Activated T-helper 17 cell treated with anti-CD3 and anti-CD28 coated beads, Interleukin-2, amount 50 U/mL, for 72 hours (primary cell): ENCODE data around the gene DTNBP1. TPM values are rescaled to one million over a fixed set of nuclear protein-coding genes. Genes with fewer than 3 reads are reported as not detected.
A peak's percentile ranks its signal among the peaks of the same experiment; 100 is the strongest.

Experiments used
- ATAC-seq: fragments of 150-1000 bp; cut with Tn5 transposase; replicated peaks from 2 replicates; pipeline ENCODE4 v1.10.0; 2021; ENCODE audit warnings: mild to moderate bottlenecking, moderate library complexity
- H3K27ac Mint-ChIP-seq: one replicate; pipeline ENCODE4 v1.8.0; 2022; ENCODE audit warnings: mixed read lengths
- H3K27me3 Mint-ChIP-seq: one replicate; pipeline ENCODE4 v1.8.0; 2022; ENCODE audit warnings: mixed read lengths
- H3K36me3 Mint-ChIP-seq: one replicate; pipeline ENCODE4 v1.8.0; 2022; ENCODE audit warnings: low read depth, mild to moderate bottlenecking, mixed read lengths
- H3K4me1 Mint-ChIP-seq: one replicate; pipeline ENCODE4 v1.8.0; 2022; ENCODE audit warnings: mixed read lengths
- H3K4me3 Mint-ChIP-seq: one replicate; pipeline ENCODE4 v1.8.0; 2022; ENCODE audit warnings: mild to moderate bottlenecking, mixed read lengths
- H3K9me3 Mint-ChIP-seq: one replicate; pipeline ENCODE4 v1.8.0; 2022; ENCODE audit warnings: mixed read lengths
- total RNA-seq, 2 donors: library from RNA; stranded (reverse); gene quantifications; one replicate each; pipeline ENCODE4 v1.2.3, GENCODE V29; 2022

DTNBP1 gene
- total RNA-seq, 2 donors from 2014 or later: 13.8 to 24.8 TPM

DNA sequence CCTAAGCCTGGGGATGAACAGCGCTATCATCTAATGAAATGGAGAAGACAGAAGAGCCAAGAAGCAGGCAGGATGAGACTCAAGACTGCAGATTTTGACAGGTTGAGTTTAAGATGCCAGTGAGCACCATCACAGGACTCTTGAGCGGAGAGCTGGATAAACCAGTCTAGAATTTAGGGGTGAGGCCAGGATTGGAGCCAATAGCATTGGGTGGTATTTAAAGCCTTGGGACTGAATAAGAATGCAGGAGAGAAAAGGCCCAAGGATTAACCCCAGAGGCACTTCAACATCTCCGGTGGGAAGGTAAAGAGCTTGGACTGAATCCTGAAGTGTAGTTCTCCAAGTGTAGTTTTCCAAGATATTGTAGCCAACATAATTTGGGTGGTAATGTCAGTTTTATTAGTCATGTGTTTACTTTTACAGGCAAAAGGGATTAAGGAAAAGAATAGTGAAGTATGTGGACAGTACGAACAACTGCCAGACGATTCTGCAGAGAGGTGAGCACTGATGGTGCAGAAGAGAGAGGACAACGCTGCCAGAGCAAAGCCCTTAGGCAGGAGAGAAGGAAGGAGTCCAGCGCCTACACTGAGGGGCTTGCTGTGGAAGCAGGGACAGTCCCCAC, 85.2 kb downstream of the DTNBP1 start:
- H3K4me3 Mint-ChIP-seq: no peak overlapping the region
- no peak for ATAC-seq
- H3K27ac Mint-ChIP-seq: peak overlapping the region; percentile 15
- peaks cover 12% of the 10 kb centered on the region for H3K4me1 Mint-ChIP-seq
- peaks cover 4% of the 10 kb centered on the region for H3K36me3 Mint-ChIP-seq
- H3K9me3 Mint-ChIP-seq: no peaks in the 10 kb centered on the region
- no peaks in the 10 kb centered on the region for H3K27me3 Mint-ChIP-seq

DNA sequence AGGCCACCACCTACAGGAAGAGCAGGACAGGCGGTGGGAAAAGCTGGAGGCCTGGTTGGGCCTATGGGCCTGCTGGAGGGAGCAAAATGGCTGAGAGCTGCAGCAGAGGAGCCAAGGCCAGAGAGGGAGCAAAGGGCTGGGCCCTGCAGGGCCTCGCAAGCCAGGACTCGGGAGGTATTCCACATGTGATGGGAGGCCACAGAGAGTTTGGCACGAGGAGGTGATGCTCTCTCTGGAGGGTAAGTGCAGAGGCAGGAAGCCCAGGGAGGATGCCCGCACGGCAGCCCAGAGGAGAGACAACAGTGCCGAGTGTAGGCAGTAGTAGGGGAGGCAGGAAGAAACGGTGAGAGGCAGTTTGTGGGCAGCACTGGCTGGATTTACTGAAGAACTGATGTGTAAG, 85.7 kb downstream of the DTNBP1 start:
- no peak overlapping the region for H3K4me3 Mint-ChIP-seq
- no peaks in the 10 kb centered on the region for H3K9me3 Mint-ChIP-seq
- peaks cover 4% of the 10 kb centered on the region for H3K36me3 Mint-ChIP-seq
- peaks cover 12% of the 10 kb centered on the region for H3K4me1 Mint-ChIP-seq
- H3K27ac Mint-ChIP-seq: peak overlapping the region; percentile 15
- no peaks in the 10 kb centered on the region for H3K27me3 Mint-ChIP-seq
- ATAC-seq: no peak

DNA sequence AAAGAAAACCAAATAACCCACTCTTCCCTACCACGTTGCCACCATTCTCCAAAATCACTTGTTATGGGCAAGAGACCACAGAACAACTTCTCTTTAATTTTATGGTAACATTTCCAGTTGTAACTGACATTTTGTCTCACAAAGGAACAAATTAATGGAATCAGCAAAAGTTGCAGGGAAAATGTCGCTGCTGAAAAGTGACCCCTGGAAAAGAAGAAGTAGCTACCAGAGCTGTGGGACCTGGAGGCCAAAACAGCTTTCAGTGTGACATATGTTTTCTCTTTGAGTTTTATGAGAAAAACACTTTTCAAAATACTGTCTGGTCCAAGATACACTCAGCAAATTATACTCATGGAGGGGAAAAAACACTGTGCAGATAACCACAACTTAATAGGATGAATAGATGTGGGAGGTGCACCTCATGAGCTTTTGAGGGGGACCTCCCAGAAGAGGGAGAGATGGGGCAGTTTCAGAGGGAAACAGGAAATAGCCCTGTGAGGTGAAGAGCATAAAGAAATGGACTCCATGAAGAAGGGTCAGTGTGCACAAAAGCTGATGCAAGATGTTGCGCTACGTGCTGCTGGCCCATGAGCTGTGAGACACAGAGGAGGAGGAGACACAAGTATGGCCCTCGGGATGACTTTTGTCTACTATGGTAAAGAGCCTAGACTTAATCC, 87.3 kb downstream of the DTNBP1 start:
- Mint-ChIP-seq H3K36me3 (peaks cover 4% of the 10 kb centered on the region), H3K27ac (no peak overlapping the region), H3K9me3 (no peaks in the 10 kb centered on the region), H3K4me1 (peaks cover 12% of the 10 kb centered on the region), H3K4me3 (no peak overlapping the region), H3K27me3 (no peaks in the 10 kb centered on the region)
- ATAC-seq: no peak

DNA sequence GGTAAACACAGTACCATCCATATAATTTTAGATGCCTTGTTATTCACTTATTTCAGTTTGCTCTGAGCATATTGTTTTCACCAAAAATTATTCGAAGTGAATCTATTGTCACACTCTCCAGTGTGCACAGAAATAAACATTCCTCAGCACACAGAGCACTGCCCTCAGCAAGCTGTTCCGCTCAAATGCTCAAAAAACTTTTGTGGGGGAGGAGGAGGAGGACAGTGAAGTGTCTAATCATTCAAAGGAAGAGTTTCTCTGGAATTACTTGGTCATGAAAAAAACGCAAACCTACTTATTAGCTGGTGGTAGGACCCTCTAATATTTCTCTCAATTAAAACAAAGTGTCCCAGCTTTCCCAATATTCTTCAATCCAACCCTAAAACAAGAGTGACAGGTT, 88.3 kb downstream of the DTNBP1 start:
- no peaks in the 10 kb centered on the region for H3K9me3 Mint-ChIP-seq
- H3K4me3 Mint-ChIP-seq: no peak overlapping the region
- ATAC-seq: no peak
- H3K4me1 Mint-ChIP-seq: peaks cover 18% of the 10 kb centered on the region
- no peaks in the 10 kb centered on the region for H3K36me3 Mint-ChIP-seq
- no peaks in the 10 kb centered on the region for H3K27me3 Mint-ChIP-seq
- no peak overlapping the region for H3K27ac Mint-ChIP-seq

DNA sequence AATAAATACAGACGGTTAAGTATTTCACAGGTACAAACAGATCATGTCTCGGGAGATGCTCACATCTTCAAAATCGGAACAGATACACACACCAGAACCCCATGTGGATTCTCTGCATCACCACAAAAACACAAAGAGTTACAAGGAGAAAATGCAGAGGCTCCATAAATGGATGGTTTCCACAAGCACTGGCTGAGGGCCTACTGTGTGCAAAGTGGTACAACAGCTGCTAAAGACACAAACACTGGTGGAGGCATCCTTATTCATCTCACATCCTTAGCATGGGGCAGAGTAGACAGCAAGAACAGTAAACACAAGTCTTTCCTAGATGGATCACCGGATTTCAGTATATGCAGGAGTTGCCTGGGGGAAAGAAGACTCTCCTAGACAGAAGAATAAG, 88.8 kb downstream of the DTNBP1 start:
- Mint-ChIP-seq H3K4me3 (no peak overlapping the region), H3K4me1 (peaks cover 19% of the 10 kb centered on the region), H3K9me3 (no peaks in the 10 kb centered on the region), H3K27me3 (no peaks in the 10 kb centered on the region), H3K27ac (no peak overlapping the region), H3K36me3 (no peaks in the 10 kb centered on the region)
- ATAC-seq: no peak

DNA sequence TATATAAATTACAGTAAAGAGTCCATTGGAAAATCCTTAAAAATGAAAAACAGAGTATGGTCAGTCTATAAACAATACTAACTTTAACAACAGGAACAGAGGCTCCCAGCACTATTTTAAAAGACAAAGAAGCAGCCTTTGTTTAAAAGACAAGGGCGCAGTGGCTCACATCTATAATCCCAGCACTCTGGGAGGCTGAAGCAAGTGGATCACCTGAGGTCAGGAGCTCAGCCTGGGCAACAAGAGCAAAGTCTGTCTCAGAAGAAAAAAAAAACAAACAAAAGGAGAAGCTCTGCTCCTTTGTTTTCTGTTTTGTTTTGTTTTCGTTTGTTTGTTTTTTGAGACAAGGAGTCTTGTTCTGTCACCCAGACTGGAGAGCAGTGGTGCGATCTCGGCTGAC, 89.4 kb downstream of the DTNBP1 start:
- peaks cover 19% of the 10 kb centered on the region for H3K4me1 Mint-ChIP-seq

DNA sequence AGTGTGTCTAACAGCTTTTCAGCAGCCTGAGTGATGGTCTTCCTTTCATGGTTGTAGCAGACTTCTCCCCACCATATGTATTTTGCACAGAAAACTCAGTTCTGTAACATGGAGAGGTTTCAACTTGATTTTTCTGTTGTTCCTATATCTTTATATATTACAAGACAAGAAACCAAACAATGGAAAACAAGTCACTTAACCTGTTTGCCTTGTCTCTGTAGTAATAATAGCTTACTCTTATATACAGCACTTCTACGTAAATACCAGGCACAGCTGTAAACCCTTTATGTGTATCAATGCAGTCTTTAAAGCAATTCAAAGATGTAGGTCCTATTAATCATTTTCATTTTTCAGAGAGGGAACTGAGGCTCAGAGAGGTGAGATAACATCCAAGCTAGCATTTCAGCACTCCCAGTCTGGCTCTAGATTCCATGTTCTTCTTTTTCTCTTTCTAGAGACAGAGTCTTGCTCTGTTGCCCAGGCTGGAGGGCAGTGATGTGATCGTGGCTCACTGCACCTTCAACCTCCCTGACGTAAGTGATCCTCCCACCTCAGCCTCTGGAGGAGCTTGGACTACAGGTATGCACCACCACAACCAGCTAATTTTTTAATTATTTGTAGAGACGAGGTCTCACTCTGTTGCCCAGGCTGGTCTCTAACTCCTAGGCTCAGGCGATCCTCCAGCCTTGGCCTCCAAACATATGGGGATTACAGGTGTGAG, 90.4 kb downstream of the DTNBP1 start:
- no peaks in the 10 kb centered on the region for H3K36me3 Mint-ChIP-seq
- no peaks in the 10 kb centered on the region for H3K27me3 Mint-ChIP-seq
- peaks cover 19% of the 10 kb centered on the region for H3K4me1 Mint-ChIP-seq
- H3K4me3 Mint-ChIP-seq: no peak overlapping the region
- no peaks in the 10 kb centered on the region for H3K9me3 Mint-ChIP-seq
- ATAC-seq: no peak
- no peak overlapping the region for H3K27ac Mint-ChIP-seq

More for the DNA sequence above, 89.4 kb downstream of the DTNBP1 start:
- Mint-ChIP-seq H3K27me3 (no peaks in the 10 kb centered on the region), H3K36me3 (no peaks in the 10 kb centered on the region), H3K4me3 (no peak overlapping the region), H3K27ac (no peak overlapping the region), H3K9me3 (no peaks in the 10 kb centered on the region)
- ATAC-seq: no peak

DNA sequence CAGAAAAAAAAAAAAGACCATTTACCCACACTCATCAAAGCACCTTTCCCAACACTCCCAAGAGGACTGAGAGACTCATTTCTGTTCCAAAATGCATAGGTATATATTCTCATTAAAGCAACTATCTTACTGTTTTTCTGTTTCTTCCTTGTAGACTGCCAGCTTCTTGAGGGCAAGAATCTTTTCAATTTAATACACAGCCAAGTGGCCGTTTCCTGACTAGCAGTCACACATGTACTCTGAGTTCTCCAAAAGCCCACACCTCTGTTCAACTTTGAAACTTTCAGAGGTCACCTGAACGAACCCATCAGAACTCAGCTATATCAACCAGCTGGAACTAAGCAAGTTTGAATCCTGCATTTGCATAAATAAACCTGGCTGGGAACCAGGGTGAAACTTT, 92.7 kb downstream of the DTNBP1 start:
- H3K27ac Mint-ChIP-seq: peak overlapping the region; percentile 1
- no peaks in the 10 kb centered on the region for H3K27me3 Mint-ChIP-seq
- peaks cover 7% of the 10 kb centered on the region for H3K4me1 Mint-ChIP-seq

DNA sequence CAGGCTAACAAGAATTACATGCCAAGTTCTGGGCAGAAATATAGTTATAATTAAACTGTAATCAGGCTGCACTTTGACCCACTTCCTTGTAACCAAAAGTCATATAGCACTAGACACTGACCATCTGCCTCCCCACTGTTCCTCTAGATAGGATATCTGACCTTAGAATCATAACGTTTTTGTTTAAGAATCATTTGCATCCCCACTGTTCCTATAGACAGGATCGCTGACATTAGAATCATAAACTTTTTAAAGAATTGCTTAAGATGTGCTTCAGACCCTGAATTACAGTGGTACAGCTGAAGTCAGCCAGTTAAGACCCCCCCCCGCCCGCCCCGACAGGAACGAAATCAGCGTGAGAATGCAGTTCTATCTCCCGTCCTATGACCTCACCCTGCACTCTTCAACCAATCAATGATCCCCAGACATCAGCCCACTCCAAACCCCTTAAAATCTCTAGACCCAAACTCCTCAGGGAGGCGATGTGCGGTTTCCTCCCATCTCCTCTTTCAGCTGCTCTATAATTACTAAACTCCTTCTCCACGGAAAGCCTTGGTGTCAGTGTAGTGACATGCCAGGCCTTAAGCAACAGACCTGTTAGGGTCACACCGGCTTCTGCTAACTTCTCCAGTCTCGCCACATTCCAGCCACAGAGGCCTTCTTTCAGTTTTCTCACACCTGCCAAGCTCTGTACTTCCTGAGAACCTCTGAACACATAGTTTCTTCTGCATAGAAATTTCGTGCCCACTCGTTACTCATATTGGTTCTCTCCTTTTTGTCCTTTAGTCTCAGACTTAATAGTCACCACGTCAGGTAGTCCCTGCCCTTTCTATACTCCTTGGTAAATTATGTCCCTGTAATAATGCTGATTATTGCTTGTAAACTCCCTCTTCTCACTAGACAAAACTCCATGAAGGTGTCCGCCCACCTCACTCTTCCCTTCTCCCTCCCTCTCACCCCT, 93.5 kb downstream of the DTNBP1 start:
- no peaks in the 10 kb centered on the region for H3K27me3 Mint-ChIP-seq
- H3K36me3 Mint-ChIP-seq: no peaks in the 10 kb centered on the region
- peaks cover 7% of the 10 kb centered on the region for H3K4me1 Mint-ChIP-seq
- peak; percentile 12 for ATAC-seq
- no peaks in the 10 kb centered on the region for H3K9me3 Mint-ChIP-seq
- no peak overlapping the region for H3K4me3 Mint-ChIP-seq
- H3K27ac Mint-ChIP-seq: peak overlapping the region; percentile 1

More for the DNA sequence above, 92.7 kb downstream of the DTNBP1 start:
- no peak for ATAC-seq
- Mint-ChIP-seq H3K9me3 (no peaks in the 10 kb centered on the region), H3K4me3 (no peak overlapping the region), H3K36me3 (no peaks in the 10 kb centered on the region)

DNA sequence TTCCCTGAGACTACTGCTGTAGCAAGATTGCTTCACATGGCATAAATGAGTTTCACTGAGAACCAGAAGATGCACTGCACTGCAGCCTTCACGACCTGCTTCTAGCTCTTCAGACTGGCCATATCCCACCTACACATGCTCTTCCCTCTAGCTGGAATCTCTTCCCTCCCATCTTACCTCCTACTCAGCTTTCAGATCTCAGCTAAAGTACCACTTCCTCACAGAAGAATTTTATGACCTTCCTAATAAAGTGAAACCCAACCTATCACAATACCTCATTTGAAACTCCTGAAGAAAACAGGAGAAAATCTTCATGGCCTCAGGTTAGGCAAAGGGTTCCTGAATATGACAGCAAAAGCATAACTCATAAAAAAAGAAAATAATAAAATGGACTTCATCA, 99.9 kb downstream of the DTNBP1 start:
- Mint-ChIP-seq H3K27ac (no peak overlapping the region), H3K4me1 (no peaks in the 10 kb centered on the region)
- ATAC-seq: no peak

DNA sequence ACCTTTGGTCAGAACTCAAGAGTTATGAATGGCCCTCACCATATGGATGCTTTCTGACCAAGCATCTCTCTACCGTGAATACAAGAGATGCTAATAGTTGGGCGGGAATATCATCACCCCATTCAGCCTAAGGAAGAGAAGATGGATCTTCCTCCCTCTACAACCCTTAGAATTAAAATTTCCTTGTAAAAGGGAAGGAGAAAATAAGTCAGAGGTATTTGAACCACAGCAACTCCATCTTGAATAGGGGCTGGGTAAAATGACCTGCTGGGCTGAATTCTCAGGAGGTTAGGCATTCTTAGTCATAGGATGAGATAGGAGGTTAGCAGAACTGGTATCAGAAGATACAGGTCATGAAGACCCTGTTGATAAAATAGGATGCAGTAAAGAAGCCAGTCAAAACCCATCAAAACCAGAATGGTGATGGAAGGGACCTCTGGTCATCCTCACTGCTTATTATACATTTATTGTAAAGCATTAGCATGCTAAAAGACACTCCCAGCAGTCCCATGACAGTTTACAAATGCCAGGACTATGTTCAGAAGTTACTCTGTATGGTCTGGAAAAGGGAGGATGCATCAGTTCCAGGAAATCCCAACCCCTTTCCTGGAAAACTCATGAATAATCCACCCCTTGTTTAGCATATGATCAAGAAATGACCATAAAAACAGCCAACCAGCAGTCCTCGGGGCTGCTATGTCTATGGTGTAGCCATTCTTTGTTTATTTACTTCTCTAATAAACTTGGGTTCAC, 101.2 kb downstream of the DTNBP1 start:
- Mint-ChIP-seq H3K27ac (no peak overlapping the region), H3K4me1 (no peaks in the 10 kb centered on the region), H3K4me3 (no peak overlapping the region), H3K27me3 (no peaks in the 10 kb centered on the region), H3K9me3 (no peaks in the 10 kb centered on the region), H3K36me3 (no peaks in the 10 kb centered on the region)
- ATAC-seq: no peak

More for the DNA sequence above, 99.9 kb downstream of the DTNBP1 start:
- Mint-ChIP-seq H3K36me3 (no peaks in the 10 kb centered on the region), H3K27me3 (no peaks in the 10 kb centered on the region), H3K9me3 (no peaks in the 10 kb centered on the region), H3K4me3 (no peak overlapping the region)

DNA sequence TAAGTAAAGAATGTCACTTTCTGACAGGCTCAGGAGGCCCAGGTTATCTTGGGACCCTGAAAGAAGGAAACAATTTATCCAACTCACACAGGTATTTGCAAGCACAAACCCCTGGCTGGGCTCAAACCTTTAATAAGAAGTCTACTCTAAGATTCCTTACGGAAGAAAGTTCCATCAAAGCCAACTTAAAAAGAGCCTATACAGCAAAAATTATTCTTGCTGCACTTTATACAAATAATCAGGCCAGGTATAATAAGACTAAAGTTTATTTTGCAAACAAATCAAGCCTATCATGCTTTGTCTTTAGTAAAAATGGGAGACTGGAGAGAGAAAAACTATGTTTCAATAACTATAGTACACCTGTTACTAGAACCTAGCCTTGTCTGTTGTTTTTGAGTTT, 102.1 kb downstream of the DTNBP1 start:
- H3K36me3 Mint-ChIP-seq: no peaks in the 10 kb centered on the region
- no peak overlapping the region for H3K4me3 Mint-ChIP-seq
- no peaks in the 10 kb centered on the region for H3K27me3 Mint-ChIP-seq
- no peak for ATAC-seq
- H3K9me3 Mint-ChIP-seq: no peaks in the 10 kb centered on the region
- no peak overlapping the region for H3K27ac Mint-ChIP-seq
- no peaks in the 10 kb centered on the region for H3K4me1 Mint-ChIP-seq

DNA sequence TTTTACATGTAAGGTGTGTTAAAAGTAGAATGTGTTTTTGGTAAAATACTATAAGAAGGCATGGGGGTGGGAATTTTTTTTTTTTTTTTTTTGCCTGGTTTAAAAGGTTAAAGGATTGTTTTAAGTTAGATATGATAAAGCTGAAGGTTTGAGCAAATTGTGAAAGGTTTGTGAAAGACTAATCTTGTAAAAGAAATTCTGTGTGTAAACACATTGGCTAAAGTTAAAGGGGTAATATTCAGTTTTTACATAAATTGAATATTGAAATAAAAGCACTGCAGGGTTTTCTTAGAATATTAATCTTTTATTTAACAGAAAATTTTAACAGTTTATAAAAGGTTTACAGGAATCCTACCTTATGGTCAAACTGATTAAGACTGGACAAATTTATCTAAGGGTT, 105.7 kb downstream of the DTNBP1 start:
- Mint-ChIP-seq H3K4me3 (no peak overlapping the region), H3K27me3 (no peaks in the 10 kb centered on the region), H3K27ac (no peak overlapping the region), H3K36me3 (no peaks in the 10 kb centered on the region), H3K4me1 (peaks cover 5% of the 10 kb centered on the region), H3K9me3 (no peaks in the 10 kb centered on the region)
- ATAC-seq: no peak

DNA sequence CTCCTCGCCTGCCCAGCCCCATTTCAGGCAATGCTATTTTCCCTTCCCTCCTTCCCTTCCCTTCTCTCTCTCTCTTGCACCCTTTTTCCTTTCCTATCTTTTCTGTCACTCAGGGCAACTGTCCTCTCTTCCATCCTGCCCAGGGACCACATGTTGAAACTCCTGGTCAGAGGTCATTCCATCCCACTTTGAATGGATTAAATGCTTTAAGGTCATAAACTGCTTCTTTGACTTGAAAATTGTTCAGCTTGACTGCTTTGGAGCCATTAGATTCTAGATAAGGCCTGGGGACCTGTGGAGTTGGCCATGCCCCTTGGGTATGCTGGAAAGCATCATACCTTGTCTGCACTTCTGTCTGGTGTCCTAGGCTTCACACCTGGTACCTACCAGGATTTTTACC, 106.1 kb downstream of the DTNBP1 start:
- H3K9me3 Mint-ChIP-seq: no peaks in the 10 kb centered on the region

More for the DNA sequence above, 106.1 kb downstream of the DTNBP1 start:
- H3K4me1 Mint-ChIP-seq: peaks cover 8% of the 10 kb centered on the region
- H3K27me3 Mint-ChIP-seq: no peaks in the 10 kb centered on the region
- H3K4me3 Mint-ChIP-seq: no peak overlapping the region
- H3K36me3 Mint-ChIP-seq: no peaks in the 10 kb centered on the region
- ATAC-seq: no peak
- no peak overlapping the region for H3K27ac Mint-ChIP-seq
